ENCODE data around the gene FAM204A. TPM values are rescaled to one million over a fixed set of nuclear protein-coding genes. Genes with fewer than 3 reads are reported as not detected.

Gene FAM204A
- total and polyA plus RNA-seq, 2 of the 13 experiments (the other 11 are each of a cell fraction or from before 2014, with no cell fraction given): 9.2 to 61.0 TPM

DNA sequence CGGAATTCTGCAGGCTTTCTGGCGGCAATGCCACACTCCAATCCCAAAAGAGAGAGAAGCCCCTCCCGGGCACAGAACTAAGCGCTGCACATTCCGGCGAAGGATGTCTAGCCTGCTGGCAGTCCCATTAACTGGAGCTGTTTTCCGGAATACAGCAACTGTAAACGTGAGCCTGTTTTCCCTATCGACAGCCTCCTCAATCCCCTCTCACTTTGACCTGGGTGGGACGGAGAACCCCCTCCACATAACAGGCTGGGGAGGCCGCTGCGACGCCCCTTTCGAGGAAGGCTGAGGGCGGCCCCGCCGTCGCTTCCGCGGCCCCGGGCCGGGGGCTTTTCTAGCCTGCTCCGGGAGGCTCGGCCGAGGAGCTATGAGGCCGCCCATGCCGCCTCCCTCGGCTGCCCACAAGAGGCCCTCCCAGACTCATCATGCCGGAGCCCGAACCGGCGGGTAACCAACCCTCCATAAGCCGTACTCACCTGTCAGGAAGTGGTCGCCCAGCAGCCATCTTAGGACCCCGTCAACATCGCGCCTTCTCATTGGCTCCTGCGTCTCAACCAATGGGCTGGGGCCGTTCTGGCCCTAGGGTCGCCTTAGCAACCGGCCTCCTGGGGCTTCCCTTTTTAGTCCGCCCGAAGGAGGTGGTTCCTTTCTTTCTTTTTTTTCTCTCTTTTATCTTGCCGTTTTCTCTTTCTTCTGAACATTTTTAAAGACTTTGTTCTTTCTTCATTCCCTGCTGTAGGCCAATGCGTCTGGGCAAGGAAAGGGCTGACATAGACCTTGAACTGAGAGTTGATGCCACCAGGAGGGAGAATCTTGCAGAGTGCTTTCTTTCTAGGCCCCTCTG, at the start of gene FAM204A (continued):
- TF ChIP-seq, protein P1, sequence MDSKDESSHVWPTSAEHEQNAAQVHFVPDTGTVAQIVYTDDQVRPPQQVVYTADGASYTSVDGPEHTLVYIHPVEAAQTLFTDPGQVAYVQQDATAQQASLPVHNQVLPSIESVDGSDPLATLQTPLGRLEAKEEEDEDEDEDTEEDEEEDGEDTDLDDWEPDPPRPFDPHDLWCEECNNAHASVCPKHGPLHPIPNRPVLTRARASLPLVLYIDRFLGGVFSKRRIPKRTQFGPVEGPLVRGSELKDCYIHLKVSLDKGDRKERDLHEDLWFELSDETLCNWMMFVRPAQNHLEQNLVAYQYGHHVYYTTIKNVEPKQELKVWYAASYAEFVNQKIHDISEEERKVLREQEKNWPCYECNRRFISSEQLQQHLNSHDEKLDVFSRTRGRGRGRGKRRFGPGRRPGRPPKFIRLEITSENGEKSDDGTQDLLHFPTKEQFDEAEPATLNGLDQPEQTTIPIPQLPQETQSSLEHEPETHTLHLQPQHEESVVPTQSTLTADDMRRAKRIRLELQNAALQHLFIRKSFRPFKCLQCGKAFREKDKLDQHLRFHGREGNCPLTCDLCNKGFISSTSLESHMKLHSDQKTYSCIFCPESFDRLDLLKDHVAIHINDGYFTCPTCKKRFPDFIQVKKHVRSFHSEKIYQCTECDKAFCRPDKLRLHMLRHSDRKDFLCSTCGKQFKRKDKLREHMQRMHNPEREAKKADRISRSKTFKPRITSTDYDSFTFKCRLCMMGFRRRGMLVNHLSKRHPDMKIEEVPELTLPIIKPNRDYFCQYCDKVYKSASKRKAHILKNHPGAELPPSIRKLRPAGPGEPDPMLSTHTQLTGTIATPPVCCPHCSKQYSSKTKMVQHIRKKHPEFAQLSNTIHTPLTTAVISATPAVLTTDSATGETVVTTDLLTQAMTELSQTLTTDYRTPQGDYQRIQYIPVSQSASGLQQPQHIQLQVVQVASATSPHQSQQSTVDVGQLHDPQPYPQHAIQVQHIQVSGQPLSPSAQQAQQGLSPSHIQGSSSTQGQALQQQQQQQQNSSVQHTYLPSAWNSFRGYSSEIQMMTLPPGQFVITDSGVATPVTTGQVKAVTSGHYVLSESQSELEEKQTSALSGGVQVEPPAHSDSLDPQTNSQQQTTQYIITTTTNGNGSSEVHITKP (CRISPR knock-in tag; IDR thresholded peaks at IDR 0.05; ENCODE audit: low read depth): no peak
- TF ChIP-seq KLF9 (CRISPR knock-in tag; IDR thresholded peaks at IDR 0.05; ENCODE audit: low read depth) (no peak), ZNF333 (CRISPR knock-in tag; IDR thresholded peaks at IDR 0.05; ENCODE audit: borderline replicate concordance) (no peak), TBX2 (CRISPR knock-in tag; IDR thresholded peaks at IDR 0.05; ENCODE audit: borderline replicate concordance) (peak; percentile 47), ZNF235 (CRISPR knock-in tag; IDR thresholded peaks at IDR 0.05; ENCODE audit: borderline replicate concordance) (no peak), RORA (CRISPR knock-in tag; IDR thresholded peaks at IDR 0.05) (no peak), SNAPC5 (CRISPR knock-in tag; IDR thresholded peaks at IDR 0.05; ENCODE audit: borderline replicate concordance) (no peak), BRD4 (CRISPR knock-in tag; IDR thresholded peaks at IDR 0.05) (no peak), ZNF776 (CRISPR knock-in tag; IDR thresholded peaks at IDR 0.05) (no peak), KDM2A (CRISPR knock-in tag; IDR thresholded peaks at IDR 0.05; ENCODE audit: borderline replicate concordance, low read depth) (peak; percentile 72; the same call in 1 of the 2 replicates), MAZ (IDR thresholded peaks at IDR 0.05; ENCODE audit: borderline replicate concordance, low read depth, low read length) (no peak), MAZ (CRISPR knock-in tag; IDR thresholded peaks at IDR 0.05; ENCODE audit: low read depth) (0 out of 2 replicates have a peak, but pooled peaks have one; percentile 45), FIP1L1 (IDR thresholded peaks at IDR 0.05; ENCODE audit: borderline replicate concordance, insufficient read depth, low read depth, low read length) (no peak), CBX1 (IDR thresholded peaks at IDR 0.05; ENCODE audit: low read depth) (no peak), AGO1 (IDR thresholded peaks at IDR 0.05; ENCODE audit: low read depth, low read length, poor library complexity, severe bottlenecking) (no peak), FOSL1 (CRISPR knock-in tag; IDR thresholded peaks at IDR 0.05; ENCODE audit: borderline replicate concordance) (no peak), ZSCAN9 (CRISPR knock-in tag; IDR thresholded peaks at IDR 0.05; ENCODE audit: borderline replicate concordance) (no peak), ZNF136 (CRISPR knock-in tag; IDR thresholded peaks at IDR 0.05; ENCODE audit: low read depth) (no peak), ARHGAP35 (CRISPR knock-in tag; IDR thresholded peaks at IDR 0.05; ENCODE audit: borderline replicate concordance) (no peak)
- TF ChIP-seq, protein P2, sequence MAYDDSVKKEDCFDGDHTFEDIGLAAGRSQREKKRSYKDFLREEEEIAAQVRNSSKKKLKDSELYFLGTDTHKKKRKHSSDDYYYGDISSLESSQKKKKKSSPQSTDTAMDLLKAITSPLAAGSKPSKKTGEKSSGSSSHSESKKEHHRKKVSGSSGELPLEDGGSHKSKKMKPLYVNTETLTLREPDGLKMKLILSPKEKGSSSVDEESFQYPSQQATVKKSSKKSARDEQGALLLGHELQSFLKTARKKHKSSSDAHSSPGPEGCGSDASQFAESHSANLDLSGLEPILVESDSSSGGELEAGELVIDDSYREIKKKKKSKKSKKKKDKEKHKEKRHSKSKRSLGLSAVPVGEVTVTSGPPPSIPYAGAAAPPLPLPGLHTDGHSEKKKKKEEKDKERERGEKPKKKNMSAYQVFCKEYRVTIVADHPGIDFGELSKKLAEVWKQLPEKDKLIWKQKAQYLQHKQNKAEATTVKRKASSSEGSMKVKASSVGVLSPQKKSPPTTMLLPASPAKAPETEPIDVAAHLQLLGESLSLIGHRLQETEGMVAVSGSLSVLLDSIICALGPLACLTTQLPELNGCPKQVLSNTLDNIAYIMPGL (CRISPR knock-in tag; IDR thresholded peaks at IDR 0.05; ENCODE audit: borderline replicate concordance in 1 of 2, low read depth in 1 of 2): peak; percentile 48 to 67; a peak in 3 of 4 replicates
- TF ChIP-seq, protein P3, sequence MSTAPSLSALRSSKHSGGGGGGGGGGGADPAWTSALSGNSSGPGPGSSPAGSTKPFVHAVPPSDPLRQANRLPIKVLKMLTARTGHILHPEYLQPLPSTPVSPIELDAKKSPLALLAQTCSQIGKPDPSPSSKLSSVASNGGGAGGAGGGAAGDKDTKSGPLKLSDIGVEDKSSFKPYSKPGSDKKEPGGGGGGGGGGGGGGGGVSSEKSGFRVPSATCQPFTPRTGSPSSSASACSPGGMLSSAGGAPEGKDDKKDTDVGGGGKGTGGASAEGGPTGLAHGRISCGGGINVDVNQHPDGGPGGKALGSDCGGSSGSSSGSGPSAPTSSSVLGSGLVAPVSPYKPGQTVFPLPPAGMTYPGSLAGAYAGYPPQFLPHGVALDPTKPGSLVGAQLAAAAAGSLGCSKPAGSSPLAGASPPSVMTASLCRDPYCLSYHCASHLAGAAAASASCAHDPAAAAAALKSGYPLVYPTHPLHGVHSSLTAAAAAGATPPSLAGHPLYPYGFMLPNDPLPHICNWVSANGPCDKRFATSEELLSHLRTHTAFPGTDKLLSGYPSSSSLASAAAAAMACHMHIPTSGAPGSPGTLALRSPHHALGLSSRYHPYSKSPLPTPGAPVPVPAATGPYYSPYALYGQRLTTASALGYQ (CRISPR knock-in tag; IDR thresholded peaks at IDR 0.05): no peak
